Prostate gland (tissue), 2 donors: ENCODE measurements around the gene BRD1.

Experiments
- CTCF ChIP-seq, 4 experiments: fragments of 200-600 bp in 2 of 4; fragments of 450-650 bp in 2 of 4; sonication (generic) in 2 of 4; IDR thresholded peaks; 1 replicate in 3 of 4; 2 replicates in 1 of 4; pipeline ENCODE4 v1.5.1; 2016 to 2019; ENCODE audit warnings: antibody characterized with exemption in 4 of 4, mild to moderate bottlenecking in 2 of 4, moderate library complexity in 2 of 4
- POLR2A ChIP-seq: fragments of 450-650 bp; IDR thresholded peaks from one replicate; pipeline ENCODE4 v1.6.1; 2016; ENCODE audit warnings: antibody characterized with exemption, mild to moderate bottlenecking

GRCh38 chr22:49858827-49859226 is 31.2 kb upstream of the BRD1 start:
- TF ChIP-seq POLR2A (no peak), CTCF (IDR thresholded peaks at IDR 0.05) (no peak)
